OCI-LY1 (cell line): ENCODE measurements around the gene NUP210.

Source experiments
- EZH2 ChIP-seq: fragments of 200-600 bp; sonication (generic), shearing (Covaris generic); IDR thresholded peaks from 2 replicates; pipeline ENCODE4 v1.8.0; 2017; ENCODE audit warnings: borderline replicate concordance, mixed run types, mild to moderate bottlenecking, antibody characterized with exemption, low read length, moderate library complexity, mixed read lengths
- TF ChIP-seq, protein P1 (sequence below): fragments of 200-600 bp; sonication (generic), shearing (Covaris generic); IDR thresholded peaks from 2 replicates; pipeline ENCODE4 v1.5.1; 2017; ENCODE audit warnings: mild to moderate bottlenecking, antibody characterized with exemption, low read length, moderate library complexity, mixed read lengths

DNA sequence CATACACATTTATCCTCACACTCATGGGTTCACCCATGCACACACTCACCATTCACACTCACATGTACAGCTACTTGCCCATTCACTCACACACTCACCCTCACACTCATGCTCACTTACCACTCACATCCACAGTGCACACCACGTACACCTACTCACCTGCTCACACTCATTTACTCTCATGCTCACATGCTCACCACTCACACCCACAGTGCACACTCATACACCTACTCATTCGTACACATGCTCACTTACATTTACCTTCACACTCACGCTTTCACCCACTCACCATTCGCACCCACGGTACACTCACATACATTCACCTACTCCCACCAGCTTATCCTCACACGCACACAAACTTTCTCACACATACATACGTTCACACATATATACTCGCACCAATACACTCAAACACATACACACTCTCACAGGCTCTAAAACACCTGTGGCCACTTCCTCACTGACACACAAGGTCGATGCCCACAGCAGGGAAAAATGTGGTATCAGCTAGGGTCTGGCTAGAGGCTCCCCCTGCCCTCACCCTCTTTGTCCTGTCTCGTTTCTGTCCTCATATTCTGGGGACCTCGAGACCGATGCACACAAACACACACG is 46.0 kb downstream of the NUP210 start:
- TF ChIP-seq, protein P1, sequence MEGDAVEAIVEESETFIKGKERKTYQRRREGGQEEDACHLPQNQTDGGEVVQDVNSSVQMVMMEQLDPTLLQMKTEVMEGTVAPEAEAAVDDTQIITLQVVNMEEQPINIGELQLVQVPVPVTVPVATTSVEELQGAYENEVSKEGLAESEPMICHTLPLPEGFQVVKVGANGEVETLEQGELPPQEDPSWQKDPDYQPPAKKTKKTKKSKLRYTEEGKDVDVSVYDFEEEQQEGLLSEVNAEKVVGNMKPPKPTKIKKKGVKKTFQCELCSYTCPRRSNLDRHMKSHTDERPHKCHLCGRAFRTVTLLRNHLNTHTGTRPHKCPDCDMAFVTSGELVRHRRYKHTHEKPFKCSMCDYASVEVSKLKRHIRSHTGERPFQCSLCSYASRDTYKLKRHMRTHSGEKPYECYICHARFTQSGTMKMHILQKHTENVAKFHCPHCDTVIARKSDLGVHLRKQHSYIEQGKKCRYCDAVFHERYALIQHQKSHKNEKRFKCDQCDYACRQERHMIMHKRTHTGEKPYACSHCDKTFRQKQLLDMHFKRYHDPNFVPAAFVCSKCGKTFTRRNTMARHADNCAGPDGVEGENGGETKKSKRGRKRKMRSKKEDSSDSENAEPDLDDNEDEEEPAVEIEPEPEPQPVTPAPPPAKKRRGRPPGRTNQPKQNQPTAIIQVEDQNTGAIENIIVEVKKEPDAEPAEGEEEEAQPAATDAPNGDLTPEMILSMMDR: no peak
- no peak for TF ChIP-seq EZH2
